ENCODE measurements around the gene DHX8.
"Not testable (repeated sequence)": the region's sequence is repeated elsewhere in the genome, so short reads cannot be mapped to it uniquely, and the experiment has no call there.

Gene DHX8

DNA sequence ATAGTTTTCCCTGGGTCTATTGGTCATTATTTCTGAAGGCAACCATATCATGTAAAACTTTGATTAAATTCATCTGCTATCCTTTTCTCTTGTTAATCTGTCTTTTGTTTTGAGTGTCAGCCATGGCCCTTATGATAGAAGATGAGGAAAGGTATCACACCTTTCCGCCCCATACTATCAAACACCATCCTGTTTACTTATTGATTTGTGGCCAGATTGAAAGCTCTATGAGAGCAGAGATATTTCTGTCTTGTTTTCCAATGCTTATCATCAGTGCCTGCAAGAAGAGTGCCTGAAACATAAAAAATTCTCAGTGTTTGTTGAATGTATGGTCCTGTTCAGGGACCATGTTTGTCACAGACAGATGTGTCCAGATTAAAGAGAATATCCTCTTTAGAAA lies 22.6 kb upstream of the DHX8 start:
- DNase-seq (ENCODE audit: low spot score) = no peak

DNA sequence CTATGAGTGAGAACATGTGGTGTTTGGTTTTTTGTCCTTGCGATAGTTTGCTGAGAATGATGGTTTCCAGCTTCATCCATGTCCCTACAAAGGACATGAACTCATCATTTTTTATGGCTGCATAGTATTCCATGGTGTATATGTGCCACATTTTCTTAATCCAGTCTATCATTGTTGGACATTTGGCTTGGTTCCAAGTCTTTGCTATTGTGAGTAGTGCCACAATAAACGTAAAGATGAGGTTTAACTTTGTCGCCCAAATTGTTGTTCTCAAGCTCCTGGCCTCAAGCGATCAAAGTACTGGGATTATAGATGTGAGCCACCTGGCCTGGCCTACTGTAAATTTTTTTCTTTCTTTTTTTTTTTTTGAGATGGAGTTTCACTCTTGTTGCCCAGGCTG lies 21.2 kb upstream of the DHX8 start:
- DNase-seq (ENCODE audit: low spot score) = not testable (repeated sequence)

DNA sequence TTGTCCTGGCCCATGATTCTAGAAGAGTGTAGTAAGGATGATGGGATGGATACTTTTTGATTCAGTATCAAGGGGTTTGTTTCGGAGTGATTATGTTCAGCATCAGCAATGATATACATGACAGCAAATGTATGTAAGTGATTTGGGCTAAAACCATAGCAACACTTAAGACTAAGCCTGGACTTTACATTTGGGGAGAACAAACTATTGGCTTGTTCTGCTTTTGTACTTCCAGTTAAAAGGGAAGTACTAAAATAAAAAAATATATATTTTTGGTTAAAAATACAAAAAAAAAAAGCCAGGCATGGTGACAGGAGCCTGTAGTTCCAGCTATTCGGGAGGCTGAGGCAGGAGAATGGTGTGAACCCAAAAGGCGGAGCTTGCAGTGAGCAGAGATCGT lies 20.5 kb upstream of the DHX8 start:
- DNase-seq (ENCODE audit: low spot score) = no peak

DNA sequence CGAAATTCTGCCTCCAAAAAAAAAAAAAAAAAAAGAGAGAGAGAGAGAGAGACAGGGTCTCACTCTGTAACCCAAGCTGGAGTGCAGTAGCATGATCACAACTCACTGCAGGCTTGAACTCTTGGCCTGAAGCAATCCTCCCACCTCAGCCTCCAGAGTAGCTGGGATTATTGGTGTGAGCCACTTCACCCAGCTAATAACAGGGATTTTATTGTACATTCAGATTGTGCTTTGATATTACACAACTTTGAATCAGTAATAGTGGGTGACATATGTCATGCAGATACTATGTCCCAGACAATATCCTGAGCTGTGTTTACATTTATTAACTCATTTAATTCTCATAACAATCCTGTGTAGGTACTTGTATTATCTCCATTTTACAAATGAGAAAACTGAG lies 19.7 kb upstream of the DHX8 start:
- no peak for DNase-seq (ENCODE audit: low spot score)

DNA sequence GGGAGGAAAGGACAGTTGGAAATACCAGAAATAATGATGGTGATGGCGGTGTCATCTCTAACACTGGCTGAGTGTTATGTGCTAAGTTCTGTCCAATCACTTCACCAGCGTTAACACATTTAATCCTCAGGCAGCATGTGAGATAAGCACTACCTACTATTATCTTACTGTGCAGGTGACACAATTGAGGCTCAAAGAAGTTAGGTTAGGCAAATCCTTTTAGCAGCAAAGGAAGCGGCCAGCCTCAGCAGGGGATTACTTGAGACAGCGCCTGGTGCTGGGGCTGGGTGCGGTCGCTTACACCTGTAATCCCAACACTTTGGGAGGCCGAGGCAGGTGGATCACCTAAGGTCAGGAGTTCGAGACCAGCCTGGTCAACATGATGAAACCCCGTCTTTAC lies 18.7 kb upstream of the DHX8 start:
- no peak for DNase-seq (ENCODE audit: low spot score)

DNA sequence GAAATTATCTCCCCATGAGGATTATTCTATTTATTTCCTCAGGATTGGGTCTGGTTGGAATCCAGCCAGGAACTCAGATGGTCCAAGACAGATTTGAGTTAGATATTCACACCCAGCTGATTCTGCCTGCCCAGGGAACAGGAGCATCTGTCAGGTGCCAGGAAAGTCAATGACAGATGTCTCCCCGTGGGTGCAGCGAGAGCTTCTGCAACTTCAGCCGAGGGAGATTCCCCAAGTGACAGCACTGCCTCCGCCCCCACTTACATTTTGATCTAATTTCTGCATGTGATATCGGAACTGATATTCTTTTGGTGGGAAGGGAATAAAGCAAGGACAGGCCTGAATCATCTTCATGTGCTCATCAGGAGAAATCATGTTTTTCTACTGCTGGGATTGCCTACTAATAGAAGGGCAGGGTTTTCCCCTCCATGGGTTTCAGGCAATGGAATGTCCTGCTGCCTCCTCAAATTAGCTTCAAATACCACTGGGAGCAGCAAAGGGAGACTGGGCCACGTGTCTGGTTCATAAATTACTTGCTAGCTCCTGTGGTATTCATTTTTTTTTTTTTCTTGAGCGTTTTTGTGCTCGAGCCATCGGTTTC lies 15.7 kb upstream of the DHX8 start:
- no peak for DNase-seq (ENCODE audit: low spot score)

DNA sequence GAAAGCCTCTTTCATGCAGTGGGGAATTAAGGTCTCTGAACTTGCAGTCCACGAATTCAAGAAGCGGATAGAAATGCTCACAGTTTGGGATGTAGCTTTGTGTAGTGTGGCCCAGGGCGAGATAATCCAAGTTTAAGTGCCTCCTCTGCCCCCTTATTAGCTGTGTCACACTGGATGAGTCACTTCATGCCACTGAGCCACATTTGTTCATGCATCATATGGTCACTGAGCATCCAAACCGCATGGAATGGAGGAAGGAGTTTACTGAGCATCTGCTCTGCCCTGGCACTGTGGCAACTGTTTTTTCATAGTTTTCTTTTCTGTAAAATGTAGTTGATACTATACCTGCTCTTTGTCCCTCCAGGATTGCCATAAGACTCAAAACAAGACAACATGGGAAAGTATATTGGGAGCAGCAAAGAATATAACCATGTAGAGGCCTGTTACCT lies 15.1 kb upstream of the DHX8 start:
- DNase-seq (ENCODE audit: low spot score) = no peak

DNA sequence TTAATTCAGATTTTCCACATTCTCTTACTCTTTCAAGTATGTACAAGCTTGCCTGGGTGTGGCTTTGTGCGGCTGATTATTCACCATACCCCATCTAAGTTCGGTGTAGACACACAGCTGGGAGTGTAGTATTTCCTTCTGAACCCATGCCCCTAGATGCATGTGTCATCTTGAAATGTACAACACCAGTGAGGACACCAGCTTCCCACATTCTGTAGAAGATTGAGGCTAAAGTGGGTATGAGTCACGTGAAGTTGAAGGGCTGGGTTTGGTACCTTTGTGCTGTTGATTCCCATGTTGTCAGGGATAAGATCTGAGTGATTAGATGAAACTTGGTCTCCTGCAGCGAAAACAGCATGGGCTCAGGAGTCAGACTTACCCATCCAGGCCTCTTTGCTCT lies 14.6 kb upstream of the DHX8 start:
- DNase-seq (ENCODE audit: low spot score) = no peak

DNA sequence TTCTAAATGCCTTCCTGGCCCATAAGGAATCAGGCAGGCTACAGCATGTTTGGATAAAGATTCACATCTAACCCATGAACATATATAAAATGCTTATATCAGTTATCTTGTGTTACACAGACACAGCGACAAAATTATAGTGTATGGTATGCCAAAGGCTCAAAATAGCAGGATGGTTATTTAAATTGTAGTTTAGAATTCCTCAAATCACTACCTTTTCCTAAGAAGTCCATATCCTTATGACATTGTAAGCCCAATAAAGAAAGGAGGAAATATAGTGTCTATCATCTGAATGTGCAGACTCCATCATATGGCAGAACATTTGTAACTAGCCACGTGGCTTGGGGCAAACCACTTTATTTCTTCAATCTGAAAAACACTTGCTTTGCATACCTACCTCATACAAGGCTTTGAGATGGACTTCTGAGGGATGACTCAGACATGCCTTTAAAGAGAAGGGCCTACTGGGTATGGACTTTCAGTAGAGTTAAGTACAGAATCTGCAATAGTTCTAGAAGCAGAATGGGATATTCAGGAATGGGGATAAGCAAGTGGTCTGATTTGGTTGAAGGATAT lies 12.1 kb upstream of the DHX8 start:
- no peak for DNase-seq (ENCODE audit: low spot score)

DNA sequence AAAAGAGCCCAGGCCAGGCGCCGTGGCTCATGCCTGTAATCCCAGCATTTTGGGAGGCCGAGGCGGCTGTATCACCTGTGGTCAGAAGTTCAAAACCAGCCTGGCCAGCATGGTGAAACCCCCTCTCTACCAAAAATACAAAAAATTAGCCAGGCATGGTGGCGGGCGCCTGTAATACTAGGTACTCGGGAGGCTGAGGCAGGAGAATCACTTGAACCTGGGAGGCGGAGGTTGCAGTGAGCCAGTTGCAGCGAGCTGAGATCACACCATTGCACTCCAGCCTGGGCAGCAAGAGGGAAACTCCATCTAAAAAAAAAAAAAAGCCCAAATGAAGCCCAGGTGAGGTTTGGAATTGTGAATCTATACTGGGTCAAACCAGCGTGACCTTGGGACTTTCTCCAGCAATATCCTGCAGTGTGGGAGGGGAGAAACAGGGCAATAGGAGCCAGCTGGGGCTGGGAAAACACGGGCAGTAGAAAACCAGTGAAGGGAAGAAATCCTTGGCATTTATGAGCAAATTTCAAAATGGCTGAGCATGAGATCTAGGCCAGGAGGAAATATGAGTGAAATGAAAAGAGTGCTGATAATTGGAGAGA lies 8.2 kb upstream of the DHX8 start:
- DNase-seq (ENCODE audit: low spot score) = no peak

DNA sequence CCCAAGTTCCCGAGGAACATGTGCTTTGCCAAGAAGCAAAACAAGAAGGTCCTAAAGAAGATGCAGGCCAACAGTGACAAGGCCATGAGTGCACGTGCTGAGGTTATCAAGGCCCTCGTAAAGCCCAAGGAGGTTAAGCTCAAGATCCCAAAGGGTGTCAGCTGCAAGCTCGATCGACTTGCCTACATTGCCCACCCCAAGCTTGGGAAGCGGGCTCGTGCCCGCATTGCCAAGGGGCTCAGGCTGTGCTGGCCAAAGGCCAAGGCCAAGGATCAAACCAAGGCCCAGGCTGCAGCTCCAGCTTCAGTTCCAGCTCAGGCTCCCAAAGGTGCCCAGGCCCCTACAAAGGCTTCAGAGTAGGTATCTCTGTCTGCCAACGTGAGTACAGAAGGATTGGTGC lies 7.5 kb upstream of the DHX8 start:
- not testable (repeated sequence) for DNase-seq (ENCODE audit: low spot score)

DNA sequence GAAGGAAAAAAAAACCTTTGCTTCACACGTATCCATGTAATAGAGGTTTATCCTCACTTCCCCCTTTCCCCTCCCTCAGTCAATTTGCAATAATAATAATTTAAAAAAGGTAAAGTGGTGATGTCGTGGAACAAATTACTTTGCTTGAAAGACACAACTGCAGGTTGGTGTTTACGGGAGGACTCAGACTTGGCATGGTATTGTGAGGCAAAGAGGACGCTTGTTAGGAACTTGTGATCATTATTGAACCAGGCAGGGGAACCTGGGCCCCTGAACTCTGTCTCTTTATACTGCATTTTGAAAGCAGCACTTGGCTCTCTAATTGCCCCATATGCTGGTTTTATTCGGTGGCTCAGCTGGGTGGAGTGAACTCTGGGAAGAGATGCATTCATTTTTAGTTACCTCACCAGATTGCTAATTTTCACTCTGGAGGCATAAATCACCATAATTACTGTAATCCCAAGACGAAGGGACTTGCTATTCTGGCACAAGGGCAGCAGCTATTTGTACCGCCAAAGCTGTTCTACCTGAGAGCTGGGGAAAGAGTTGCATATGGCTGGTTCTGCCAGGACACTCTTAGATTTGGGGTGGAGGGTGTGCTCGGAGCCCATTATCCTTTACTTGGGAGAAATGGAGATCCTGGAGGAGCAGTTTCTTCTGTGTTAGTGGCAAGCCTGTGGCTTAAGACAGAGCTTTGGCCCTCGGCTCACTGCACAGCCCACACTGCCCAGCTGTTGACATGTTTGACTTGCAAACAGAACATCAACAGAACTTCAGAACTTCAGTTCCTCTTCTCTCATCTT lies 5.7 kb upstream of the DHX8 start:
- no peak for DNase-seq (ENCODE audit: low spot score)

DNA sequence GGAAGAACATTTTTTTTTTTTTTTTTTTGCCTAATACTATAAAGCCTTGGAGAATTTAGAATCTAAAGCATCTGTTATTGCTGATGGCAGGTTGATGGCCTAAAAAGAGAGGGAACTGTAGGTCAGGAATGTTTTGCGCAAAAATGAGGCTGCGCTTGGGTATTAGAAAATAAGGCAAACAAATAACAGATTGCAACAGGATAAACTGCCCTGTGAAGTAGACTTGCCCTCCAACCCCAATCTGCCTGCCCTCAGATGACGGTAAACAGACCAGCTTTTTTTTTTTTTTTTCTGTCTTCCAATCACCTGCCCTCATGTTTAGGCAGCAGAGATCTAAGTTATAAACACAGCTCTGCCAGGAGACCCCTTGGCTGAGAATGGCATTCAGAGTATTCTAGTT lies 3.8 kb upstream of the DHX8 start:
- DNase-seq (ENCODE audit: low spot score) = no peak

DNA sequence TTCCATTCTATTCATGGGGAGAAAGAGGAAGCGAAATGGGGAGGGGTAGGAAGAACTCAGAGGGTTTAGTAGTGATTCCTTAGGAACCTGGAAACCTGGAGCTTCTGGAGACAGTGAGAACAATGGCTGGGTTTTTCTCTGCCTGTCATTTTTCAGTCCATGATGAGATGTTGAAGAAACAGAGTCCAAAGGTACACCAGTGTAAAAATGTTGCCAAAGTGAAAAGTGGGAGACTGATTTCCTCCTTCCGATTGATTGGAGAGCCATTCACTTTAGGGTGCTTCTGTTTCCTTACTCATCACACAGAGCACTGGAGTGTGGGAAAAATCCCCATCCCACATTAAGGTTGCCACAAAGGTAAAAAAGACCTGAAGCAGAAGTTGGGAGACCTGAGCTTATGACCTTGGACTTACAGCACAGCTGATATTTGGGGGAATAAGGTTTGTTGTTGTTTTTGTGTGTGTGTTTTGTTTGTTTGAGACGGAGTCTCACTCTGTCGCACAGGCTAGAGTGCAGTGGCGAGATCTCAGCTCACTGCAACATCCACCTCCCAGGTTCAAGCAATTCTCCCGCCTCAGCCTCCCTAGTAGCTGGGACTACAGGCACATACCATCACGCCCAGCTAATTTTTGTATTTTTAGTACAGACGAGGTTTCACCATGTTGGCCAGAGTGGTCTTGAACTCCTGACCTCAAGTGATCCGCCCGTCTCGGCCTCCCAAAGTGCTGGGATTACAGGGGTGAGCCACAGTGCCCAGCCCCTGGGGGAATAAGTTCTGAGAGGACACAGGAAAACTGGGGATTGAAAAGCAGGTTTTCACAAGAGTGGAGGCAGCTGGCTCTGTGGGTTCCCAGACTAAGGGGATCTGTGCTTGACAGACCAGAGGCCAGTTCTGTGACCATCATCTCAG lies 1.4 kb upstream of the DHX8 start:
- DNase-seq (ENCODE audit: low spot score) = no peak

DNA sequence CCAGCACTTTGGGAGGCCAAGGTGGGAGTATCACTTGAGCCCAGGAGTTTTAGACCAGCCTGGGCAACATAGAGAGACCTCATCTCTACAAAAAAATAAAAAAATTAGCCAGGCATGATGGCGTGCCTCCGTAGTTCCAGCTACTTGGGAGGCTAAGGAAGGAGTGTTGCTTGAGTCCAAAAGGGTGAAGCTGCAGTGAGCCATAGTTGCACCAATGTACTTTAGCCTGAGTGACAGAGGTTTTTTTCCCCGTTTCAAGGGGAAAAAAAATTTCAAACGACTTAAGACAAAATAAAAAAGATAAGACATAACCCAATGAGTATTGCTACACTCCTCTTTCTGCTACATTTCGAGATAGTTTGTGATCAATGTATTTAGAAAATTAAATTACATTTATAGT lies 6.8 kb downstream of the DHX8 start:
- no peak for DNase-seq (ENCODE audit: low spot score)

DNA sequence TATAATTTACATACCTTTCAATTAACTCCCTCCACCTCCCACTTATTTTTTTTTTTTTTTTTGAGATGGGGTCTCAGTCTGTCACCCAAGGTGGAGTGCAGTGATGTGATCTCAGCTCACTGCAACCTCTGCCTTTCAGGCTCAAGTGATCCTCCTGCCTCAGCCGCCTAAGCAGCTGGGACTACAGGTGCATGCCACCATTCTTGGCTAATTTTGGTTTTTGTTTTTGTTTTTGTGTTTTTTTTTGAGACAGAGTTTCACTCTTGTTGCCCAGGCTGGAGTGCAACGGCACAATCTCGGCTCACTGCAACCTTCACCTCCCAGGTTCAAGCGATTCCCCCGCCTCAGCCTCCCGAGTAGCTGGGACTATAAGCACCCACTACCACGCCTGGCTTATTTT lies 25.7 kb downstream of the DHX8 start:
- not testable (repeated sequence) for DNase-seq (ENCODE audit: low spot score)

DNA sequence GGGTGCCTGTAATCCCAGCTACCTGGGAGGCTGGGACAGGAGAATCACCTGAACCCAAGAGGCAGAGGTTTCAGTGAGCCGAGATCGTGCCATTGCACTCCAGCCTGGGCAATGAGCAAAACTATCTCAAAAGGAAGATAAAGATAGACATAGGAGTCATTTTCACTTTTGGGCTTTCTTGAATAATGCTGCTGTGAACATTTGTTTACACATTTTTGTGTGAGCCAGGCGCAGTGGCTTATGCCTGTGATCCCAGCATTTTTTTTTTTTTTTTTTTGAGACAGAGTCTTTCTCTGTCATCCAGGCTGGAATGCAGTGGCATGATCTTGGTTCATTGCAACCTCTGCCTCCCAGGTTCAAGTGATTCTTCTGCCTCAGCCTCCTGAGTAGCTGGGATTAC lies 27.4 kb downstream of the DHX8 start:
- not testable (repeated sequence) for DNase-seq (ENCODE audit: low spot score)

DNA sequence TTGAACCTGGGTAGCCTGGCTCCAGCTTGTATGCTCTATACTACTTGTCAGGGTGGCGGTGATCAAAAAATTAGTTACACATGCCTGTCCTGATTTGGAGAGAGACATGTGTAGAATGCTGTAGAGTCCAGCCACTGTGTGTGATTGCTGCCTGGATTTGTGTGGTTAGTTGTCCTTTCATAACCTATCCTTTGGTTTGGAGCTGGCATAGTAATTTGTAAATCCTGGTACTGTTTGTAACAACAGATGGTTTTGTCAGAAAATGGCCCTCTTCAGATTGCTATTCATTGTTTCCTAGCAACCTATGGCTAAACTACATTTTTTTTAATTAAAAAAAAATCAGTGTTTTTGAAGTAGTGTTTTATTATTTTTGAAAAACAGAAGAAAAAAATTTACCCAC lies 31.9 kb downstream of the DHX8 start:
- DNase-seq (ENCODE audit: low spot score) = no peak

DNA sequence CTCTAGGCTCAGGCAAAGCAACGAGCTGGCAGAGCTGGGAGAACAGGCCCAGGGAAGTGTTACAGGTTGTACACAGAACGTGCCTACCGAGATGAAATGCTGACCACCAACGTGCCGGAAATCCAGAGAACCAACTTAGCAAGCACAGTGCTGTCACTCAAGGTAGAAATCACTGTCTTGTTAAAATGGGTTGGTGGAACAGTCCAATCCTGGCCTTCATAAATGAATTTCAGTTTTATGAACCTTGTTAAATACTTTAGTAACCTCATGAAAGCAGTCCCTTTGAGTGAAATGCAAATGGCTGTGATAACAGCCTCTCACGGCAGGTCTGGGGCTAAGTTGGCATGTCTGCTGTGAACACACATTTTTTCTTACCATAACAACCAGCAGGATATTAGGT lies 33.4 kb downstream of the DHX8 start:
- no peak for DNase-seq (ENCODE audit: low spot score)

DNA sequence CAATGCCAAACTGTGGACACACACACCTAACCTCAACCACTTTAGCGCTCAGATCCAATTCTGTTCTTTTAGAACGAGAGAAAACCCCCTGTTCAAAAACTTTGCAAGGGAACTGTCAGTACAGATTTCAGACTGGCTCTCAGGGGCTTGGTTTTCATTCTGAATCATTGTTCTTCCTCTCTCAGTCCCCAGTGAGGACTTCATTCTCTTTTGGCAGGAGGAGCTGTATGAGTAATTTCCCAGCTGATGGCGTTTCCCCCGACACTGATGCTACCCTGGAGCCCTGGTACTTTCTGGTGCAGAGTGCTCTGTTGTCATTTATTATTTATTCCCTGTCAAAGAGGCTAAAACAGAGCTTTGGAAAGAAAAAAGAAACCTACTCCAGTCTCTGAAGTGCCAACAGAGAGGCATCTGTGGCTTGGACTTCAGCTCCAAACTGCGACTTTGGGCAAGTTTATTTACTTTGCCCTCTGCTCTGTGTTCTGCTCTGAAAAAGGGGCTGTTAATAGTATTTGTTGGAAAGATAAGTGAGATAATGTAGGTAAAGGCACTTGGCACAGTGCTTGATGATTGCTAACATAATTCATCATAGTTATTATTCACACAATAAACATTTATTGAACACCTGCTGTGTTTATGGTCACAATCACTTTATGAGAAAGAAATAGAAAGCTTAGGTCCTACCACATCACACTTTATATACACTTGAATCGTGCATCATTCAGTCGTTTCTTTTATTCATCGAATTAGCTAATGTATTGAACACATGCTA lies 34.0 kb downstream of the DHX8 start:
- DNase-seq (ENCODE audit: low spot score) = no peak

DNA sequence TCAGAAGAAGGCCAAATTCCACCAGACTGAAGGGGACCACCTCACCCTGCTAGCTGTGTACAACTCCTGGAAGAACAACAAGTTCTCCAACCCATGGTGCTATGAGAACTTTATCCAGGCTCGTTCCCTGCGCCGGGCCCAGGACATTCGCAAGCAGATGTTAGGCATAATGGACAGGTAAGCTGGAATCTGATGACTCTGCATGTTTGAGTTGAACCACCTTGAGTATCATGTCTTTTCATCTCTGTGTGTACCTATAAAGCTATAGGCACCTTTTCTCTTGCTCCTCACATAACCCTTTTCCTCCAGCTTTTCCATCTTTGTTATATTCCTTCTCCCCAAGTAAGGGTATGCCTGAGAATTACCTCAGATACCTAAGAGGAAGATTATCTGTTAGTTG lies 37.6 kb downstream of the DHX8 start:
- no peak for DNase-seq (ENCODE audit: low spot score)

All from CD4-positive, alpha-beta T cell treated with Interleukin-6 at 100 ng/mL for 8 hours (primary cell).